ENCODE results near the gene VPS37D.
"Not testable (repeated sequence)": the region's sequence is repeated elsewhere in the genome, so short reads cannot be mapped to it uniquely, and the experiment has no call there.

The VPS37D gene

GRCh38 chr7:73667344-73668102, at the start of gene VPS37D:
Gene VPS37D, plus strand, starts transcription at chr7:73667831. Its CDS starts 128 bp downstream, at chr7:73667959.
- peak; percentile 93 for DNase-seq

- no peak for DNase-seq
These were observed 49.1 kb upstream of the VPS37D start for GRCh38 chr7:73618538-73618937.

GRCh38 chr7:73619394-73619793, 48.2 kb upstream of the VPS37D start:
- DNase-seq: not testable (repeated sequence)

- no peak for DNase-seq
These were observed 46.2 kb upstream of the VPS37D start for GRCh38 chr7:73621168-73622063.

GRCh38 chr7:73622527-73622908, 45.1 kb upstream of the VPS37D start:
- no peak for DNase-seq

- no peak for DNase-seq
These were observed 44.5 kb upstream of the VPS37D start for GRCh38 chr7:73622909-73623797.

GRCh38 chr7:73623798-73624668, 43.6 kb upstream of the VPS37D start, which contains the start of gene MLXIPL:
Gene MLXIPL, minus strand, starts transcription at chr7:73624522. Its CDS starts 30 bp downstream, at chr7:73624492.
- DNase-seq: peak; percentile 46

GRCh38 chr7:73624669-73625001, 43.0 kb upstream of the VPS37D start:
- DNase-seq: no peak

- DNase-seq: no peak
These were observed 42.4 kb upstream of the VPS37D start for GRCh38 chr7:73625276-73625675.

GRCh38 chr7:73626814-73627213, 40.8 kb upstream of the VPS37D start:
- no peak for DNase-seq

- DNase-seq: no peak
These were observed 39.1 kb upstream of the VPS37D start for GRCh38 chr7:73628504-73628903.

- DNase-seq: no peak
These were observed 36.1 kb upstream of the VPS37D start for GRCh38 chr7:73631558-73631957.

GRCh38 chr7:73633323-73633722, 34.3 kb upstream of the VPS37D start:
- no peak for DNase-seq

- no peak for DNase-seq
These were observed 33.8 kb upstream of the VPS37D start for GRCh38 chr7:73633844-73634243.

- no peak for DNase-seq
These were observed 32.0 kb upstream of the VPS37D start for GRCh38 chr7:73635428-73636200.

- no peak for DNase-seq
These were observed 28.7 kb upstream of the VPS37D start for GRCh38 chr7:73638911-73639310.

- DNase-seq: no peak
These were observed 24.8 kb upstream of the VPS37D start for GRCh38 chr7:73642834-73643233.

GRCh38 chr7:73644688-73645286, 22.8 kb upstream of the VPS37D start:
- no peak for DNase-seq

GRCh38 chr7:73645643-73646174, 21.9 kb upstream of the VPS37D start:
- DNase-seq: no peak
